Fibroblast of lung (primary cell): ENCODE data around the gene SDK2. TPM values are rescaled to one million over a fixed set of nuclear protein-coding genes. Genes with fewer than 3 reads are reported as not detected.

Experiments used
- DNase-seq, 2 donors: peaks; one replicate each; pipeline versions ENCODE4 v3.0.0 to v3.0.0-alpha.2; 2010; ENCODE audit warnings: low read depth in 2 of 2
- H2AFZ ChIP-seq: 2 replicates; pipeline ENCODE4 v1.5.1; 2012; ENCODE audit warnings: low read length, control low read depth, inconsistent platforms
- H3K27ac ChIP-seq: 2 replicates; pipeline ENCODE4 v1.5.1; 2011; ENCODE audit warnings: low read length, control low read depth; ENCODE audit not compliant: insufficient read depth
- H3K27me3 ChIP-seq: 2 replicates; pipeline ENCODE4 v1.5.1; 2011; ENCODE audit warnings: mild to moderate bottlenecking, low read length; ENCODE audit not compliant: control insufficient read depth, insufficient read depth
- H3K36me3 ChIP-seq: 2 replicates; pipeline ENCODE4 v1.5.1; 2011; ENCODE audit warnings: low read length; ENCODE audit not compliant: control insufficient read depth, insufficient read depth
- H3K4me1 ChIP-seq: 2 replicates; pipeline ENCODE4 v1.5.1; 2011; ENCODE audit warnings: low read length; ENCODE audit not compliant: control insufficient read depth, insufficient read depth; ENCODE audit errors: extremely low read depth
- H3K4me2 ChIP-seq: 2 replicates; pipeline ENCODE4 v1.5.1; 2011; ENCODE audit warnings: low read length, control low read depth; ENCODE audit not compliant: insufficient read depth; ENCODE audit errors: extremely low read depth
- H3K4me3 ChIP-seq, 4 experiments: fragments of 200-600 bp in 1 of 4; sonication (generic) in 1 of 4; replicated peaks in 1 of 4; 2 replicates each; pipeline ENCODE4 v1.5.1; 2011 to 2016; ENCODE audit warnings: low read length in 4 of 4, low read depth in 3 of 4, mild to moderate bottlenecking in 3 of 4, control low read depth in 2 of 4, inconsistent platforms in 1 of 4, mixed read lengths in 1 of 4; ENCODE audit not compliant: insufficient read depth in 1 of 4; ENCODE audit errors: control extremely low read depth in 1 of 4
- H3K79me2 ChIP-seq: 2 replicates; pipeline ENCODE4 v1.5.1; 2012; ENCODE audit warnings: mild to moderate bottlenecking, low read length, inconsistent platforms; ENCODE audit not compliant: control insufficient read depth, insufficient read depth
- H3K9ac ChIP-seq: 2 replicates; pipeline ENCODE4 v1.5.1; 2011; ENCODE audit warnings: mild to moderate bottlenecking, low read length, control low read depth; ENCODE audit not compliant: insufficient read depth
- H3K9me3 ChIP-seq: 2 replicates; pipeline ENCODE4 v1.5.1; 2012; ENCODE audit warnings: low read depth, low read length; ENCODE audit not compliant: control insufficient read depth, insufficient read depth
- H4K20me1 ChIP-seq: 2 replicates; pipeline ENCODE4 v1.5.1; 2011; ENCODE audit warnings: low read length; ENCODE audit not compliant: control insufficient read depth, insufficient read depth; ENCODE audit errors: extremely low read depth
- CTCF ChIP-seq, 2 donors: IDR thresholded peaks in 1 of 2; conservative IDR thresholded peaks in 1 of 2; 1 replicate in 1 of 2; 2 replicates in 1 of 2; pipeline ENCODE4 v1.5.1; 2011 to 2012; ENCODE audit warnings: low read length in 2 of 2, control low read depth in 1 of 2, inconsistent platforms in 1 of 2, low read depth in 1 of 2, mild to moderate bottlenecking in 1 of 2
- EZH2 ChIP-seq: IDR thresholded peaks from 2 replicates; pipeline ENCODE4 v1.5.1; 2012; ENCODE audit warnings: low read length, control low read depth, mild to moderate bottlenecking; ENCODE audit errors: missing control alignments
- polyA plus RNA-seq, 2 donors: library from polyadenylated mRNA; depleted of rRNA in 1 of 2; stranded (reverse) in 1 of 2; unstranded in 1 of 2; fragments of >200 nt; gene quantifications; 2 replicates each; pipeline ENCODE4 v1.2.1, GENCODE V29; 2011 to 2012; ENCODE audit warnings: missing spikeins in 1 of 2
- total RNA-seq: library from RNA; depleted of rRNA; stranded (reverse); fragments of >200 nt; gene quantifications from 2 replicates; pipeline ENCODE4 v1.2.1, GENCODE V29; 2014

SDK2 gene
- total and polyA plus RNA-seq, 2 donors (not counting 1 experiment from before 2014, with no cell fraction given): under 0.01 to 0.01 TPM

DNA sequence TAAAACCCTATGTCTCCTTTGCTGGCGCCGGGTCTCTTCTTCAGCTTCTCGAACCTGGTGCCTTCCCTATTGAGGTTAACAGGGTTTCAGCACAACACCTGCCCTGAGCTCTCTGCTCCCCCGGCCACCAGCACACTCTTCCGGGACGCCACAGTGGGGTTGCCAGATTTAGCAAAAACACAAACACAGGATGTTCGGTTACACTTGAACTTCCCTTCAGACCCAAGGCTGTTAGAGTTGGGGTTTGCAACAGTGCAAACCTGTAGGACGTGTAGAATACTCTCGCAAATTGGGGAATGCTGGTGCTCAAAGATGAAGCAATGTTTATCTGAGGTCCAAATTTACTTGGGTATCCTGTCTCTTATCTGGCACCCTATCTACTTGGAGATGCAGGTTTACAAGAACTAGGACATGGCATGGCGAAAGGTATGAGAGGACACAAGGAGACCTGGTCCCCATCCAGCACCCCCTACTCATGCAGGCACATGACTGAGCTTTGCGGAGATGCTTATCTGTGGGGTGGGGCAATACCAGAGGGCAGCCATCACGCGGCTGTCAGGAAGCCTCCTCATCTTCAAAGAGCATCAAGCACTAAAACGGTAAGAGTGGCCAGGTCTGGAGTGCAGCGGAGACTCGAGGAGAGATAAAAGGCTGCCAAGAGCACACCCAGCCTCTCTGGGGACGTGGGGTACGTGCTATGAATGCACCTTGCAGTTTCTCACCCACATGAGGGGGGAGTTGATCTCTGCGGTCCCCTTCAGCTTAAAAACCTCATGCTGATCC lies 52.8 kb downstream of the SDK2 start:
- no peak overlapping the region for H3K4me3 ChIP-seq
- no peak overlapping the region for H3K27ac ChIP-seq
- H3K36me3 ChIP-seq: no peaks in the 10 kb centered on the region
- H3K4me1 ChIP-seq: no peaks in the 10 kb centered on the region
- no peak overlapping the region for H2AFZ ChIP-seq
- no peaks in the 10 kb centered on the region for H3K9me3 ChIP-seq
- no peaks in the 10 kb centered on the region for H3K27me3 ChIP-seq
- H3K79me2 ChIP-seq: no peaks in the 10 kb centered on the region
- H3K9ac ChIP-seq: no peak overlapping the region
- TF ChIP-seq EZH2 (no peak), CTCF (conservative IDR thresholded peaks at IDR 0.05 in 1 of 2, IDR thresholded peaks at IDR 0.05 in 1 of 2; ENCODE audit: low read depth in 1 of 2, low read length in 2 of 2) (no peak)
- DNase-seq: no peak
- H4K20me1 ChIP-seq: no peaks in the 10 kb centered on the region
- no peak overlapping the region for H3K4me2 ChIP-seq

DNA sequence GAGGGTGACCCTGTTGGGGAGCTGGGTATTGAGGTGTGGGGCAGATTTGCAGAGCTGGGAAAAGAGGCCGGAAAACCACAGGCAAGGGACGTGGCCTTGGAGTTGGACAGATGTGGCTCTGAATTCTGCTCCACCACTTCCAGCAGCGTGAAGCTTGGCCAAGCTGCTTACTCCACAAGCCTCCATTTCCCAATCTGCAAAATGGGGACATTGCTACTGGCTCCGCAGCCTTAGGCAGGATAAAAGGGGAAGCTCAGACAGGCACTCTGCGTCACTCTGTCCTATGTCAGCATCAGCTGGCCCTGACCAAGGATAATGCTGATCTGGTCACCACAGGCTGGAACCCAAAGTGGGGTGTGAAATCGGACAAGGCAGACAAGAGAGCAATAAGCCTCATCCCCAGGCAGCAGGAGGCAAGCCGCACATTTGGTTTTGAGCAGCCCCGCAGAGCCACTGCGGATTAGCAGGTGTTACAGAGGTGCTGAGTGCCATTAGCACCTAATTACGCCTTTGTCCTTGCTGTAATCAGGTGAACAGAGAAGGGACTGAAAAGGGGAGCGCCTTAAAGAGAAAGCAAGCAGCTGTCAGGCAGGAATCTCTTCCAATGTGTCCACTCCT lies 54.8 kb downstream of the SDK2 start:
- no peak for TF ChIP-seq CTCF (conservative IDR thresholded peaks at IDR 0.05 in 1 of 2, IDR thresholded peaks at IDR 0.05 in 1 of 2; ENCODE audit: low read depth in 1 of 2, low read length in 2 of 2)
- TF ChIP-seq EZH2: no peak
- Histone ChIP-seq H3K79me2 (no peaks in the 10 kb centered on the region), H4K20me1 (no peaks in the 10 kb centered on the region)

DNA sequence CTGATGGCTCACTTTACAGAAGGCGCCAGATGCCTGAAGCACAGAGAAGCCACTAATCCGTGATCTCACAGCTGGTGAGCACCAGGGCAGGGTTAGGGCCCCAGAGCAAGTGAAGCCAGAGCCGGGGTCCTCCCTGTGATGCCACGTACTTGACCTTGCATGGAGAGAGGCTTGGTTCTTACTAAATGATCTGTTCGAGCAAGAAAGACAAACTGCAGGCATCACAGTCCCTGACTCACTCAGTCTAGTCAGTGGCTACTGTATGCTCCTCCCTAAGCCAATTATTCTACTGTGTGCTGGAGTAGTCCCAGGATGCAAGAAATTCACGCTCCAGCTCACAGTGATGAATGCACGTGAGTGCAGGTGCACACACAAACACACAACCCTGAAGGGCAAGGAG lies 55.4 kb downstream of the SDK2 start:
- Histone ChIP-seq H3K9ac (no peak overlapping the region), H3K4me3 (no peak overlapping the region), H3K4me1 (no peaks in the 10 kb centered on the region), H3K27me3 (no peaks in the 10 kb centered on the region), H3K9me3 (no peaks in the 10 kb centered on the region), H4K20me1 (no peaks in the 10 kb centered on the region), H3K79me2 (no peaks in the 10 kb centered on the region), H3K36me3 (no peaks in the 10 kb centered on the region), H3K4me2 (no peak overlapping the region), H3K27ac (no peak overlapping the region), H2AFZ (no peak overlapping the region)
- no peak for DNase-seq
- TF ChIP-seq CTCF (conservative IDR thresholded peaks at IDR 0.05 in 1 of 2, IDR thresholded peaks at IDR 0.05 in 1 of 2; ENCODE audit: low read depth in 1 of 2, low read length in 2 of 2): no peak
- TF ChIP-seq EZH2: no peak

More for the DNA sequence above, 54.8 kb downstream of the SDK2 start:
- no peak for DNase-seq
- Histone ChIP-seq H3K9ac (no peak overlapping the region), H3K36me3 (no peaks in the 10 kb centered on the region), H3K4me1 (no peaks in the 10 kb centered on the region), H3K4me3 (no peak overlapping the region), H3K9me3 (no peaks in the 10 kb centered on the region), H3K4me2 (no peak overlapping the region), H3K27ac (no peak overlapping the region), H2AFZ (no peak overlapping the region), H3K27me3 (no peaks in the 10 kb centered on the region)
